Measurements from ENCODE around the gene CHN2.
"Not testable (repeated sequence)": the region's sequence is repeated elsewhere in the genome, so short reads cannot be mapped to it uniquely, and the experiment has no call there.

CHN2 gene

GRCh38 chr7:29256693-29257002 is 62.1 kb downstream of the CHN2 start:
- DNase-seq (ENCODE audit: low read depth) = no peak

- no peak for DNase-seq (ENCODE audit: low read depth)
These were observed 64.4 kb downstream of the CHN2 start for GRCh38 chr7:29258951-29259350.

DNA sequence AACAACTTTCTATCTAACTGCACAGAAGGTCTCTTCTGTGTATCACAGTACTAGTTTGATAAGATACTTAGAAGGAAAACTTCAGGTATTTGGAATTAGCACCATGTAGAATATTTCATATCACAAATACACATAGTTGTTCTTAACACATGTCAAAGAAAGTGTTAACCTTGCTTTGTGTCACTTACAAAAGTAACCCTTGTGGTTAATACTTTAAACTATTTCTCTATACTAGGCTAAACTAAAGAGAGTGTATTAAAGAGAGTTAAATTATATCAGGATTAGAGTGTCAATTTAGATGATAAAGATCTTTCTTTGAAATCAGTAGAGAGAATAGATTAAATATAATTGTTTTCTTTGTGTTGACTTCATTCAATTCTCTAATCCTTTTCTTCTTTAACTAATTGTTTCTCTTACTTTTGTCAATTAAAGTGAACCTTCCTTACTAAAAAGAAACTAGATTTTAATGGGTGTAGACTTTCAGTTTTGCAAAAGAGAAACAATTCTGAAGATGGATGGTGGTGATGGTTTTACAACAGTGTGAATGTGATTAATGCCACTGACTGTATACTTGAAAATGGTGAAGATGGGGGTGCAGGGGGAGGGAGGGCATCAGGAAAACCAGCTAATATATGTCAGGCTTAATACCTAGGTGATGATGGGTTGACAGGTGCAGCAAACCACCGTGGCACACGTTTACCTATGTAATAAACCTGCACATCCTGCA is 67.8 kb downstream of the CHN2 start:
- DNase-seq (ENCODE audit: low read depth) = no peak

DNA sequence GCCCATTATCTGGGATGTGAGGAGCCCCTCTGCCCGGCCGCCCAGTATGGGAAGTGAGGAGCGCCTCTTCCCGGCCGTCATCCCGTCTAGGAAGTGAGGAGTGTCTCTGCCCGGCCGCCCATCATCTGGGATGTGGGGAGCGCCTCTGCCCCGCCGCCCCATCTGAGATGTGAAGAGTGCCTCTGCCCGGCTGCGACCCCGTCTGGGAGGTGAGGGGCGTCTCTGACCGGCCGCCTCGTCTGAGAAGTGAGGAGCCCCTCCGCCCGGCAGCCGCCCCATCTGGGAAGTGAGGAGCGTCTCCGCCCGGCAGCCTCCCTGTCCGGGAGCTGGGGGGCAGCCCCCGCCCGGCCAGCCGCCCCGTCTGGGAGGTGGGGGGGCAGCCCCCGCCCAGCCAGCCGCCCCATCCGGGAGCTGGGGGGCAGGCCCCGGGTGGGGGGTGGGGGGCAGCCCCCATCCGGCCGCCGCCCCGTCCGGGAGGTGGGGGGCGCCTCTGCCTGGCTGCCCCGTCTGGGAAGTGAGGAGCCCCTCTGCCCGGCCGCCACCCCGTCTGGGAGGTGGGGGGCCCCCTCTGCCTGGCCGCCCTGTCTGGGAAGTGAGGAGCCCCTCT is 69.1 kb downstream of the CHN2 start:
- not testable (repeated sequence) for DNase-seq (ENCODE audit: low read depth)

- DNase-seq (ENCODE audit: low read depth) = no peak
These were observed 70.8 kb downstream of the CHN2 start for GRCh38 chr7:29265208-29265923.

DNA sequence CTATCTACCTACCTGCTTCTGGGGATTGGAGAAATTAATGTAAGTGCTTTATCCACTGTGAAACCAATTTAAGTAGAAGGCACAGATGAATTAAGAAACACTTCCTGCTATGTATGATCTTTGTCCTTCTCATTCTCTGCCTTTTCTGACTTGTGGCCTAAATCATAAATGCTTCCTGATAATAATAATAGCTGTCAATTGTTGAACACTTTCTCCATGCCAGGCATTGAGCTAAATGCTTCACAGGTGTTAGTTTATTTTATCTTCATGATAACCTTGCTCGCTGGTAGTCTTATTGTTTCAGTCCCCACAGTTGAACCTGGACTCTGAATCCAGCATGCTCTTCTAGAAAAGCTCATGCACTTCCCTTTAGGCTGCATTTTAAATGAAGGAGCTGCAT is 75.4 kb downstream of the CHN2 start:
- DNase-seq (ENCODE audit: low read depth) = no peak

DNA sequence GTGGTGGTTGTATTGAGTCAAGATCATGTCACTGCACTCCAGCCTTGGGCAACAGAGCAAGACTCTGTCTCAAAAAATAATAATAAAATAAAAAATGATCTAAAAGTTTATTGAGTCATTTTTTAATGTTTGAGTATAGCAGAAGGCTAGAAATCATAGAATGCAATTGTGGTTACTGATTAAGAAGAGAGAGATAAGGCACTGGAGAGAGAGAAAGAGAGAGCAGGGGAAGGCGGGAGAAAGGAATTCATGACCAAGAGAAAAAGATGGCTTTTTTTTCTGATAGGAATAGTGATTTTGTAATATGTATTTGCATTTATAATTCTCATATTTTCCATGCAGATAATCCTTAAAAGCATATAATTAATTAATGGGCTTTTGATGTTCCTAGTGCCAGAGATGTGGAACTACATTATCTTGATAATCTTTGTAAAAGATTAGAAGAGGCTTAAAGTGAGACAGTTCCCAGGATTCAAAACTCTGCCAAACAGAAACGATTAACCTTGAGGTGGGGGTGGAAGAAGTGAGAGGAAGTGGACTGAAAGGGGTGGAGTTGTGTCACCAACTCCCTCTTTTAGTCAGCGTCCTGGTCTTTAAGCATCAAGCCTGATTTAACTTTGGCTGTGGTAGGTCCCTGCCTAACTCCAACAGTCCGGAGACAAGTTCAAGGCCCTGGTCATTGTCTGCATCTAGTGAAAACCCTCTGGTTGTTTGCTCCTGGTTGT is 76.2 kb downstream of the CHN2 start:
- DNase-seq (ENCODE audit: low read depth) = no peak

DNA sequence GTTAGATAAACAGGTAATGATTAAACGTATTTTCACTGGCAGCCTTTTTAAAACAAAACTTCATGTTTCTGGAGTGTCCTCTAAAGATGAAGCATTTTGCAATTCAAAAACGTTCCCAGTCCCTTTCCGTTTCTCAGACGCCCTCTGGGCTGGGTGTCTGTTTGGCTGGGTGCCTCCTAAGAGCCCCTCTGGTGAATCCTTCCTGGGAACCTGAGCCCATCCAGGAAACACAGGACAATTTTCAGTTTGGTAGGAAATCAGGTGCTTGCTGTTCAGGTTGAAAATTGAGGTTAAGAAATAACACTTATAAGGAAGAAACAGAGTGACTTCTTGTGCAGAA is 76.7 kb downstream of the CHN2 start:
- no peak for DNase-seq (ENCODE audit: low read depth)

DNA sequence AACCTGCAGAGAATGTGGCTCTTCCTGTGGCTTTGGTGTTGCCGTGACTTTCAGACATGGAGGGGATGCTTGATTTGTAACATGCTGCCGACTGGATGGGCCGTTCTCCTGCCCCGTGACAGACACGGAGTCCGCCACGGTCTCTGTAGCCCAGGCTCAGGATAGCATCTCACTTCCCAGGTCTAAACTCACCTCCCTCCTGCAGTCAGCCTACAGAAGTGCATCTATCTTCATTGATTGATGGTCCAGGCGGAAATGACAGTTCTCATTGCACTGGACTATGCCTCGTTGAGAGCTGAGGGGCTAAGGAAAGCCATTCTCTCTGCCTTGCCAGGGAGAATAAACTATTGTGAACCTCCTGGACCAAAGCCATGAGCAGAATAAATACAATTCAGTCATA is 77.5 kb downstream of the CHN2 start:
- DNase-seq (ENCODE audit: low read depth) = no peak

DNA sequence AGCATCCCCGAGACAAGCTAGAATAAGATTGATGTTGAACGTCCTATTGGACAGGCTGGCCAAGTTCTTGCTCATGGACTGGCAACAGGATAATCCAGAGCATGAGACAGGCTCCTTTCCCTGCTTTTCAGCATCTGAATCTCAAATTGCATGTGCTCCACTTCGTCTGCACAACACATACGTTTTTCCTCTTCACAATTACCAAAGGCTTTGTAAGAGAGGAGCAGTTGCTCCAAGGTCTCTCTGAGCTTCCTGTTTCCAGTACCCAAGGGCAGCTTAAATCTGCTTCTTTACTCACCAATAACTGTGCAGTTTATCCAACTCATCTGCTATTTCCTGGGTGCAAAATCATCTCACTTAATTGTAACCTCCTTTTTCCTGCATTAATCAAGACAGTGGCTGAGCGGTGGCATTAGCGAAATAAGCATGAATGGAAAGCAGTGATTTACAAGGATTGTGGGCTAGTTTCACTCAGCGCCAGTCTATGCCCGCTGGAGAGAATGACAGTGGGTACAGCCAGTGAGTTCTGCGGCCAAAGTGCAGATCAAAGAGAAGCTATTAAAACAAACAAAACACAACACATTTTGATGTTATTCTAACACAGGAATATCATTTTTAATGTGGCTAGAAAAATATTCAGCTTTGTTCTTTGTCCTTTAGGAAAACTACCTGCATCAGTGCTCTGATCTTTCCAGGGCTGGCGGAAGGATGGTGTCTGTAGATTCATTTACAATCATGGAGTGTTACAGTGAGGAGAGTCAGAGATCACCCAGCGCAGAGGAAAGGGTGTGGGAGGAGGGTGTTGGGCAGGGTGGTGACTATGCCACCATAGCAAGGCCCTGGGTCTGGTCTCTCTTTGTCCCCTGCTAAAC is 79.8 kb downstream of the CHN2 start:
- DNase-seq (ENCODE audit: low read depth) = no peak

- no peak for DNase-seq (ENCODE audit: low read depth)
These were observed 80.4 kb downstream of the CHN2 start for GRCh38 chr7:29275018-29275318.

DNA sequence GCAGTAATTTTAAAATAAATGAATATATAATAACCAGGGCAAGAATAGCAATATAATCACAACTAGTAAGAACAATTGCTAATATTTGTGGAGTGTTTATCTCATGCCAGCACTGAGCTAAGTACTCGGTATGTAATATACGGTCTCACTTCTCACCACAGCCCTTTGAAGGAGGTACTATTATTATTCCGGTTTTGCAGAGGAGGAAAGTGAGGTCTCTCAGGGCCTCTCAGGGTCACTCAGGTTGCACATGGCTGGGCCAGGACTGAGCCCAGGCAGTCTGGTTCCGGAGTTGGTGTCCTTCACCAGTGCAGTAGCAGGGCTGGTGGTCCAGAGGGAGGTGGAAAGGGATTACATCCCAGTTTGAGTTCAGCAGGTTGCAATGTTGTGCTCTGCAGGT is 80.9 kb downstream of the CHN2 start:
- DNase-seq (ENCODE audit: low read depth) = no peak

DNA sequence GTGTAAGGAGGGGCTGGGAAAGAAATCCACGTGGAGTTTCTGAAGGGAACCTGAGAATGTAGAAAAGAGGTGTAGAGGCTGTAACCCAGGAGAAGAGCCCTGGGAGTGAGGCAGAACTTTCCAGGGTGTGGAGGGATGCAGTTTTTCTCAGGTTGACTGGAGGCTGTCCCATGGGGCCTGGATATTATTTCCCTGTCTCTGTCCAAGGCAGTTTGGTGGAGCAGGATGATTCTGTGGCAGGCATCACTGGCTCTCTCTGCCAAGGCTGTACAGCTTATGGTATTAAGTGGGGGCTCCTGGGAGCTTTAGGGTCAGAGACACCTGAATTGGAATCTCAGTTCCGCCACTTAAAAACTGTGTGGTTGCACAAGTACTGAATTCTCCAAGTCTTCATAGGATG is 81.6 kb downstream of the CHN2 start:
- DNase-seq (ENCODE audit: low read depth) = no peak

DNA sequence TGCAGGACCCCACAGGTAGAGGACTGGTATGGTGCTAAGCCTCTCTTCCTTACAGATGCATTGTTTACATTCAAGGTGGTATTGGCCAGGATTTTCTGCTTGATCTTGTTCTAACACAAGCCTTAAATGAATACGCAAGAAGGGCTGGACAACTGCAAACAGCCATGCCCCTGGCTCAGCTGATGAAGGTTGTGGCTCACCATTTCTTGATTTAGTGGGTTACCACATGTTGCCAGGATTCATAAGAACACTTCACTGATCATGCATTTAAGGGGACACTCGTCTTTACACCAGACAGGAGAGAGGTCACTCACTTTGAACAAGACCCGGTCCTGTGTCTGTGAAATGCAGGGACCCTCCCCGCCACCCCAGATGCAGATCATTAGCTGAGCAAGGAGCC is 82.2 kb downstream of the CHN2 start:
- DNase-seq (ENCODE audit: low read depth) = no peak

- no peak for DNase-seq (ENCODE audit: low read depth)
These were observed 83.1 kb downstream of the CHN2 start for GRCh38 chr7:29277436-29278215.

- DNase-seq (ENCODE audit: low read depth) = no peak
These were observed 83.9 kb downstream of the CHN2 start for GRCh38 chr7:29278337-29279069.

GRCh38 chr7:29281782-29282541 is 87.4 kb downstream of the CHN2 start:
- DNase-seq (ENCODE audit: low read depth) = no peak

DNA sequence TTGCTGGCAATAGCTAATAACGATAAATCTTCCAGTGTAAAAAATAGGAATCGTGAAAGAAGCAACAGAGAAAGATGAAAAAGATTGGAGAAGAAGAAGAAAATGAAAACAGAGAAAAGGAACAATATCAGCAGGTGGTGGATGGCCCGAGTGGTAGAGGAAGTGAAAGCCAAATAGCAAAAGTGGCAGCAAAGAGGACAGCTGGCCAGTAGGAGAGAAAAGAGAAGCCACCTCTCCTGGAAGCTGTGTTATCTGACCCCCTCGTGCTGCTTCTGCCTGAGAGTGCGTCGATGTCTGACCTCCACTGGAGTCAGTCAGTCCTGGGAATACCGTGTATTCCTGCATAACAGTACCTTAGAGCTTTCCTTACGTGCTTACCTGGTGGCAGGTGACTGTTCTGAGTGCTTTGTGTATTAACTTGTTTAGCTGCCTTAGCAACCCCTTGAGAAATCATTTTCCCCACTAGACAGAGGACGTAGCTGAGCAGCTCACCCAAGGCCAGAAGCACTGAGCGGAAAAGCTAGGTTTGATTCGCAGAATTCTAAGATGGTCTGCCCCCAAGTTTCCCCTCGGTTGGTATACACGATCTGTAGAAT is 88.3 kb downstream of the CHN2 start:
- no peak for DNase-seq (ENCODE audit: low read depth)

DNA sequence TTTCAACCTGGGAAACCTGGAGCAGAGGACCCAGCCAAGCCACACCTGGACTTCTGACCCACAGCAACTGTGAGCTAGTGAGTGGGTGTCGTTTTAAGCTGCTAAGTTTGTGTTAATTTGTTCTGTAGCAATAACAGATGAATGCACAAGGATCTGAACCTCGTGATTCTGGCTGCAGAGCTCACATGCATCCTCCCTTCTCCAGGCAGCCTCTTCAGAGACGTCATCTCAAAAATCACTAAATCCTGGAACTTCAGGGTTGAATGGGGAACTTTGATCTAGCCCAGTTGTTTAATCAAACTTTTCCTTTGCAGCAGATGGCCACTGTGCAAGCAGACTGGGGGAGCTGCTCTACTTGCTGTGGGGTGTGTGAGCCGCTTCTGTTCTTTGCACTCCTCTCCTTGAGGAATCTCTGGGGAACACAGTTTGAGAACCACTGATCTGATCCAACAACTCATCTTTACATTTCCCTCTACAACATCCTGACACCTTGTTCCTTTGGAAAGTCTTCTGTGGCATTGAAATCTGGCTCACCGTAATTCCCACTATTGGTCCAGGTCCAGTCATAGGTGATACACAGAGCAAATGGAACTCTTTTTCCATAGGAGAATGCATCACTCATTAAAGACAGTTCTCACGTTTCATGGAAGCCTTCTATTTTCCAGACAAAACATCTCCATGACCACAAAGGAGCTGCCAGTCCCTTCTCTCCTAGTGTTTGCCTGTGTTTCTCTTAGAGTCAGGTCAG is 90.3 kb downstream of the CHN2 start:
- no peak for DNase-seq (ENCODE audit: low read depth)
